Mesendoderm (in vitro differentiated cells): Measurements from ENCODE around the gene ANO2. TPM values are rescaled to one million over a fixed set of nuclear protein-coding genes. Genes with fewer than 3 reads are reported as not detected.
A peak's percentile ranks its signal among the peaks of the same experiment; 100 is the strongest.

Experiments
- DNase-seq: peaks from one replicate; pipeline ENCODE4 v3.0.0; 2013
- H2AK5ac ChIP-seq: 2 replicates; pipeline ENCODE4 v1.6.1; 2013; ENCODE audit warnings: low read length, inconsistent platforms
- H2BK120ac ChIP-seq: 2 replicates; pipeline ENCODE4 v1.6.1; 2013; ENCODE audit warnings: low read depth, mild to moderate bottlenecking, low read length, moderate library complexity, mixed read lengths
- H2BK15ac ChIP-seq: replicated peaks from 2 replicates; pipeline ENCODE4 v1.6.1; 2013; ENCODE audit warnings: low read depth, mild to moderate bottlenecking, moderate library complexity
- H2BK5ac ChIP-seq: 2 replicates; pipeline ENCODE4 v1.6.1; 2013; ENCODE audit warnings: low read length, inconsistent platforms
- H3K18ac ChIP-seq: 2 replicates; pipeline ENCODE4 v1.6.1; 2013; ENCODE audit warnings: mild to moderate bottlenecking, low read length, mixed read lengths
- H3K23ac ChIP-seq: one replicate; pipeline ENCODE4 v1.6.1; 2013; ENCODE audit warnings: low read length
- H3K27ac ChIP-seq: 2 replicates; pipeline ENCODE4 v1.5.1; 2013; ENCODE audit warnings: low read depth, mild to moderate bottlenecking, inconsistent platforms, low read length, moderate library complexity
- H3K27me3 ChIP-seq: 2 replicates; pipeline ENCODE4 v1.6.1; 2013; ENCODE audit warnings: low read length, control low read depth, mild to moderate bottlenecking, inconsistent platforms; ENCODE audit not compliant: insufficient read depth, poor library complexity
- H3K36me3 ChIP-seq: 2 replicates; pipeline ENCODE4 v1.6.1; 2013; ENCODE audit warnings: low read length, inconsistent platforms; ENCODE audit not compliant: control insufficient read depth, insufficient read depth
- H3K4ac ChIP-seq: one replicate; pipeline ENCODE4 v1.6.1; 2013; ENCODE audit warnings: low read depth, mild to moderate bottlenecking, low read length, moderate library complexity
- H3K4me1 ChIP-seq: 2 replicates; pipeline ENCODE4 v1.6.1; 2013; ENCODE audit warnings: low read depth, low read length, inconsistent platforms; ENCODE audit not compliant: control insufficient read depth
- H3K4me2 ChIP-seq: 2 replicates; pipeline ENCODE4 v1.6.1; 2013; ENCODE audit warnings: low read length
- H3K4me3 ChIP-seq: 2 replicates; pipeline ENCODE4 v1.5.1; 2013; ENCODE audit warnings: mild to moderate bottlenecking, low read length
- H3K56ac ChIP-seq: one replicate; pipeline ENCODE4 v1.6.1; 2013; ENCODE audit warnings: low read length
- H3K79me1 ChIP-seq: 2 replicates; pipeline ENCODE4 v1.6.1; 2013; ENCODE audit warnings: low read length, inconsistent platforms
- H3K79me2 ChIP-seq: 2 replicates; pipeline ENCODE4 v1.6.1; 2013; ENCODE audit warnings: mild to moderate bottlenecking, low read length; ENCODE audit not compliant: control insufficient read depth, insufficient read depth
- H3K9ac ChIP-seq: 2 replicates; pipeline ENCODE4 v1.6.1; 2013; ENCODE audit warnings: low read length, inconsistent platforms
- H4K5ac ChIP-seq: one replicate; pipeline ENCODE4 v1.6.1; 2013; ENCODE audit warnings: low read length
- H4K8ac ChIP-seq: one replicate; pipeline ENCODE4 v1.6.1; 2013; ENCODE audit warnings: low read depth, mild to moderate bottlenecking, control low read depth, low read length, moderate library complexity
- WGBS: extraction: QIAGEN DNeasy Blood & Tissue Kit; methylation state at CpG from one replicate; pipeline ENCODE4 v1.1.7; 2013; ENCODE audit warnings: low lambda C conversion rate, missing lambda C conversion rate; ENCODE audit not compliant: insufficient coverage; ENCODE audit errors: extremely low coverage; 5-methylcytosine and 5-hydroxymethylcytosine counted together
- polyA plus RNA-seq, 2 experiments: library from polyadenylated mRNA; stranded (reverse); fragments of 200-250 nt; gene quantifications; one replicate each; pipeline ENCODE4 v1.2.3, GENCODE V29; 2013

ANO2 gene
- polyA plus RNA-seq (2013, experiment 1 of 2): 2.2 TPM
- 2.4 TPM for polyA plus RNA-seq (2013, experiment 2 of 2)

- Histone ChIP-seq H2BK5ac (no peak within 1 kb of the TSS), H3K27me3 (peaks cover 2% of the 10 kb centered on the region), H3K23ac (no peak within 1 kb of the TSS), H3K4me2 (peak within 1 kb of the TSS; percentile 92), H3K9ac (peak within 1 kb of the TSS; percentile 73), H3K36me3 (no peaks in the 10 kb centered on the region), H3K4me1 (no peaks in the 10 kb centered on the region), H2BK15ac (no peak within 1 kb of the TSS), H4K5ac (no peak within 1 kb of the TSS), H4K8ac (peak within 1 kb of the TSS; percentile 84), H3K79me2 (no peaks in the 10 kb centered on the region), H3K27ac (no peak within 1 kb of the TSS), H2BK120ac (no peak within 1 kb of the TSS), H3K4me3 (peak within 1 kb of the TSS; percentile 62), H3K4ac (no peak within 1 kb of the TSS), H2AK5ac (no peak within 1 kb of the TSS), H3K18ac (peak within 1 kb of the TSS; percentile 47), H3K56ac (peak within 1 kb of the TSS; percentile 89), H3K79me1 (no peaks in the 10 kb centered on the region)
- no CpG with 5 or more reads among the region's 66 CpGs for WGBS
- peak; percentile 76 for DNase-seq
Observed at GRCh38 chr12:5945071-5946008, at the start of gene ANO2. Gene ANO2, minus strand, starts transcription at chr12:5945259. Its CDS starts 42 bp downstream, at chr12:5945217.

GRCh38 chr12:5989621-5990020 lies 44.6 kb upstream of the ANO2 start:
- Histone ChIP-seq H3K79me2 (no peaks in the 10 kb centered on the region), H2BK120ac (no peak overlapping the region), H3K23ac (no peak overlapping the region), H3K36me3 (no peaks in the 10 kb centered on the region), H3K4me3 (no peak overlapping the region), H4K5ac (no peak overlapping the region), H3K4me1 (no peaks in the 10 kb centered on the region), H3K4me2 (no peak overlapping the region), H2BK5ac (no peak overlapping the region), H2BK15ac (no peak overlapping the region), H3K4ac (no peak overlapping the region), H4K8ac (no peak overlapping the region), H3K9ac (no peak overlapping the region), H3K79me1 (no peaks in the 10 kb centered on the region), H3K56ac (no peak overlapping the region), H3K27ac (no peak overlapping the region), H2AK5ac (no peak overlapping the region), H3K18ac (no peak overlapping the region), H3K27me3 (no peaks in the 10 kb centered on the region)
- DNase-seq: no peak
- WGBS: no CpG with 5 or more reads among the region's 3 CpGs

GRCh38 chr12:5988659-5989116 lies 43.6 kb upstream of the ANO2 start:
- Histone ChIP-seq H2BK5ac (no peak overlapping the region), H3K4ac (no peak overlapping the region), H2BK15ac (no peak overlapping the region), H3K9ac (no peak overlapping the region), H3K56ac (peak overlapping the region; percentile 6), H4K8ac (no peak overlapping the region), H3K79me1 (no peaks in the 10 kb centered on the region), H3K4me3 (no peak overlapping the region), H2AK5ac (no peak overlapping the region), H3K4me1 (no peaks in the 10 kb centered on the region), H3K79me2 (no peaks in the 10 kb centered on the region), H3K27me3 (no peaks in the 10 kb centered on the region), H4K5ac (no peak overlapping the region), H3K4me2 (no peak overlapping the region), H3K27ac (no peak overlapping the region), H2BK120ac (no peak overlapping the region), H3K23ac (no peak overlapping the region), H3K36me3 (no peaks in the 10 kb centered on the region), H3K18ac (no peak overlapping the region)
- WGBS: no CpG with 5 or more reads among the region's 10 CpGs
- DNase-seq: peak; percentile 92

GRCh38 chr12:5988088-5988487 lies 43.0 kb upstream of the ANO2 start:
- Histone ChIP-seq H3K56ac (no peak overlapping the region), H4K5ac (no peak overlapping the region), H3K4me1 (no peaks in the 10 kb centered on the region), H3K36me3 (no peaks in the 10 kb centered on the region), H2BK15ac (no peak overlapping the region), H3K18ac (no peak overlapping the region), H3K4me2 (no peak overlapping the region), H3K79me2 (no peaks in the 10 kb centered on the region), H3K9ac (no peak overlapping the region), H3K23ac (no peak overlapping the region), H3K4me3 (no peak overlapping the region), H3K4ac (no peak overlapping the region), H3K27me3 (no peaks in the 10 kb centered on the region), H2BK5ac (no peak overlapping the region), H2AK5ac (no peak overlapping the region), H2BK120ac (no peak overlapping the region), H3K27ac (no peak overlapping the region), H3K79me1 (no peaks in the 10 kb centered on the region), H4K8ac (no peak overlapping the region)
- no CpG with 5 or more reads among the region's 10 CpGs for WGBS
- no peak for DNase-seq

GRCh38 chr12:5987573-5987972 lies 42.5 kb upstream of the ANO2 start:
- Histone ChIP-seq H2AK5ac (no peak overlapping the region), H3K27me3 (no peaks in the 10 kb centered on the region), H3K23ac (no peak overlapping the region), H3K27ac (no peak overlapping the region), H2BK120ac (no peak overlapping the region), H3K56ac (no peak overlapping the region), H2BK5ac (no peak overlapping the region), H3K4me3 (no peak overlapping the region), H3K9ac (no peak overlapping the region), H4K5ac (no peak overlapping the region), H4K8ac (no peak overlapping the region), H3K18ac (no peak overlapping the region), H3K4me1 (no peaks in the 10 kb centered on the region), H2BK15ac (no peak overlapping the region), H3K79me1 (no peaks in the 10 kb centered on the region), H3K4ac (no peak overlapping the region), H3K36me3 (no peaks in the 10 kb centered on the region), H3K4me2 (no peak overlapping the region), H3K79me2 (no peaks in the 10 kb centered on the region)
- WGBS: no CpG with 5 or more reads among the region's 5 CpGs
- no peak for DNase-seq
